Right hindlimb (tissue), 1 donor: ENCODE measurements around the gene ZNF804A.
"Not testable (repeated sequence)": the region's sequence is repeated elsewhere in the genome, so short reads cannot be mapped to it uniquely, and the experiment has no call there.

Source experiments
- DNase-seq: peaks from one replicate; pipeline ENCODE4 v3.0.0-alpha.2; 2018

Gene ZNF804A

GRCh38 chr2:184834699-184835397 lies 236.5 kb downstream of the ZNF804A start:
- DNase-seq = peak; percentile 19

- DNase-seq = no peak
Measured at GRCh38 chr2:184835398-184835715, 237.0 kb downstream of the ZNF804A start.

- DNase-seq = no peak
Measured at GRCh38 chr2:184847331-184847730, 249.0 kb downstream of the ZNF804A start.

GRCh38 chr2:184849516-184849915 lies 251.2 kb downstream of the ZNF804A start:
- no peak for DNase-seq

- no peak for DNase-seq
Measured at GRCh38 chr2:184851576-184851975, 253.2 kb downstream of the ZNF804A start.

- DNase-seq = no peak
Measured at GRCh38 chr2:184859187-184859586, 260.9 kb downstream of the ZNF804A start.

- DNase-seq = no peak
Measured at GRCh38 chr2:184860744-184861143, 262.4 kb downstream of the ZNF804A start.

GRCh38 chr2:184875212-184875611 lies 276.9 kb downstream of the ZNF804A start:
- no peak for DNase-seq

GRCh38 chr2:184875911-184876310 lies 277.6 kb downstream of the ZNF804A start:
- no peak for DNase-seq

GRCh38 chr2:184877909-184878308 lies 279.6 kb downstream of the ZNF804A start:
- no peak for DNase-seq

GRCh38 chr2:184879671-184880070 lies 281.3 kb downstream of the ZNF804A start:
- no peak for DNase-seq

- not testable (repeated sequence) for DNase-seq
Measured at GRCh38 chr2:184886585-184886984, 288.3 kb downstream of the ZNF804A start.

- DNase-seq = no peak
Measured at GRCh38 chr2:184890311-184890710, 292.0 kb downstream of the ZNF804A start.

- DNase-seq = no peak
Measured at GRCh38 chr2:184904991-184905390, 306.7 kb downstream of the ZNF804A start.

GRCh38 chr2:184906160-184906559 lies 307.8 kb downstream of the ZNF804A start:
- no peak for DNase-seq

- DNase-seq = no peak
Measured at GRCh38 chr2:184906709-184907108, 308.4 kb downstream of the ZNF804A start.

GRCh38 chr2:184908966-184909365 lies 310.6 kb downstream of the ZNF804A start:
- no peak for DNase-seq

- DNase-seq = no peak
Measured at GRCh38 chr2:184920451-184920965, 322.2 kb downstream of the ZNF804A start.

- DNase-seq = no peak
Measured at GRCh38 chr2:184921676-184922075, 323.3 kb downstream of the ZNF804A start.

- no peak for DNase-seq
Measured at GRCh38 chr2:184923751-184924150, 325.4 kb downstream of the ZNF804A start.

- no peak for DNase-seq
Measured at GRCh38 chr2:184927040-184927439, 328.7 kb downstream of the ZNF804A start.

GRCh38 chr2:184936761-184937160 lies 338.4 kb downstream of the ZNF804A start:
- DNase-seq = no peak

- DNase-seq = no peak
Measured at GRCh38 chr2:184938221-184938985, 340.1 kb downstream of the ZNF804A start.

- no peak for DNase-seq
Measured at GRCh38 chr2:184945326-184945725, 347.0 kb downstream of the ZNF804A start.
